Inflammatory macrophage treated with lipopolysaccharide for 4 hours (primary cell): ENCODE results near the gene CCT3.
"Not testable (repeated sequence)": the region's sequence is repeated elsewhere in the genome, so short reads cannot be mapped to it uniquely, and the experiment has no call there.

ENCODE experiments used
- DNase-seq: peaks from one replicate; pipeline ENCODE4 v3.0.0-alpha.2; 2020

The CCT3 gene

DNA sequence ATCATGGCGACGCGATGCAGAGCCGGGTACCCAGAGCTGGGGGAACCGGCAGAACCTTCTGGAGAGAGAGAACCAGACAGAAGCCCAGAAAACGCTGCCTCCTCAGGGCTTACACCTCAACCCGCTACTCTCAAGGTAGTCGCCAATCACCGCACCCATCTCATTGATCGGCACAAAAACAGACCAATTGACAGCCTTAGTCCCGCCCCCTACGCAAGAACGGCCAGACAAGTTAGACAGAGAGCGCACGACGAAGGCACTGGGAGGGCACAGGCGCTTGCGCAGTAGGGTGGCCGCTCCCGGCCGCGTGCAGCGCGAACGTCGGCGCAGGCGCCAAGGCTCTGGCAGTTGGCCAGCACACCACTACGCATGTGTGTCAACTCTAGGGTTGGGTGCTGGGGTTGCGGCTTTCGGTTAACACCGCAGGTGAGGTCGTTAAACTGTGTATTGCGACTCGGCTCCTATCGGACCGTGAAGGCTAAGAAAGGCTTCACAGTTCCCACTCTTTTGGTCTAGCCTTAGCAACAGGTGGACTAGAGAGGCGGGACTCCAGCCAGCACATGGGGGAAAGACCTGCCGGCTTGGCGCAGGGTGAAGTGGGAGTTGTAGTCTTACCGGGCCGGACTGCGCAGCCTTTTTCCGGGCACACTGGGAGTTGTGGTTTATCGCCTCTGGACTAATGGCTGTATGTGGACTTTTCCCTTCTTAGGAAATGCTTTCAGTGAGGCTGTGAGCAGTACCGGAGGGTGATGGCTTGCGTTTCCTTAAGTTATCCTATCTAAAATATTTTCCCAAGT is at the start of gene CCT3, which contains the start of gene TSACC:
Gene CCT3, minus strand, starts transcription at position 113 of the 797 bp plus-strand sequence. Its CDS starts 108 bp downstream, at position 5.
Gene TSACC, plus strand, starts transcription at position 347 of the 797 bp plus-strand sequence. CDS start 1,232 bp downstream, outside the sequence.
- DNase-seq, result peak; percentile 99

DNA sequence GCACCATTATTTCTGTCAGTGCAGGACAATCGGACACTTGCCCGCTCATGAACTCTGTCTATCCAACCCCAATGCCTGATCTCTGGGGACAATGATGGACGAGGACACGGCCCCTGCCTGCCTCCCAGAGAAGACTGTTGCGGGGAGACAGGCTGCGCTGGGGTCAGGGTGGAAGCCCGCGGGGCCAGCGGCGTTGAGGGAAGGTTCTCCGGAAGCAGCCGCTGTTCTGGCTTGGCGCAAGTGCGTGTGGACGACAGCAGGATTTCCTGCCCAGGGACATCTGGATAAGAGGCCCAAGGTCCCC is 49.7 kb upstream of the CCT3 start:
- no peak for DNase-seq

GRCh38 chr1:156386949-156387869 is 49.1 kb upstream of the CCT3 start:
- no peak for DNase-seq

GRCh38 chr1:156386134-156386901 is 48.2 kb upstream of the CCT3 start:
- DNase-seq, result no peak

DNA sequence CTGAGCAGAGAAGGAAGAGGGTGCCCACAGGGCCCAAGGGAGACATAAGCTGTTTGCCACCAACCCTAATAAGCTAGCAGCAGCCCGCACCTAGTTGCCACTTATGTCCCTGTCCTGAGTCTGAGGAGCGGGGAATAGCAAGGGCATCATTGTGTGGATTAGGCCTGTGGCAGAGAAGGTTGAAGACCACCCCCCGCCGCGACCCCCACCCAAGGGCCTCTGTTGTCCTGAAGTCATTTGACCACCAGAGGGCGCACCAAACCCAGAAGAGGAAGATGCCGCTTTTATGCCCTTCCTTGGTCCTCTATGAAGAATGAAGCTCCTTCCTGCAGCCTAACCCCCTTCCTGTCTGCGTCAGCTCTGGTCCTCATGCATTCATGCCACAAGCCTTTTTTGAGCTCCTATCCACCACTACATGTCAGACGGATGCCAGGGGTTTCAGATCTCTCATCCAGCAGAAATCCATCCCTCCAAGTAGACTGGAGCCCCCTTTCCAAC is 47.5 kb upstream of the CCT3 start:
- peak; percentile 60 for DNase-seq

GRCh38 chr1:156384658-156385057 is 46.6 kb upstream of the CCT3 start:
- no peak for DNase-seq

- DNase-seq, result peak; percentile 82
Measured at GRCh38 chr1:156384007-156384406, 45.9 kb upstream of the CCT3 start.

DNA sequence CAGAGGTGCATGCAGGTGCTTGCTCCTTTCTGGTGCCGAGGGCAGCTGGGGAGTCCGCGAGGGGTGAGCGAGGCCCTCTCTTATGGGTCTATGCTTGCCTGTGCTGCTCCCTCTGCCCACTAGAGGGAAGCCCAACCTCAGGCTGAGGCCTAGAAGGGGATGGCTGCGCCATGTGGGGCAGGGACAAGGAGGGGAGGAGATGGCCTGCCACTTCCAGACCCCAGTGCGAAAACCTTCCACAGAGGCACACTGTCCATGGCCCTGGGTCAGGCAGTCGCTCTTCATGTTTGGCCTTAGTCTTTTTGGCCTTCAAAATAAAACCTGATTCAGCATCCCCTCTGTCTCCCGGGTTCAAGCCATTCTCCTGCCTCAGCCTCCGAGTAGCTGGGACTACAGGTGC is 44.9 kb upstream of the CCT3 start:
- DNase-seq, result peak; percentile 63

DNA sequence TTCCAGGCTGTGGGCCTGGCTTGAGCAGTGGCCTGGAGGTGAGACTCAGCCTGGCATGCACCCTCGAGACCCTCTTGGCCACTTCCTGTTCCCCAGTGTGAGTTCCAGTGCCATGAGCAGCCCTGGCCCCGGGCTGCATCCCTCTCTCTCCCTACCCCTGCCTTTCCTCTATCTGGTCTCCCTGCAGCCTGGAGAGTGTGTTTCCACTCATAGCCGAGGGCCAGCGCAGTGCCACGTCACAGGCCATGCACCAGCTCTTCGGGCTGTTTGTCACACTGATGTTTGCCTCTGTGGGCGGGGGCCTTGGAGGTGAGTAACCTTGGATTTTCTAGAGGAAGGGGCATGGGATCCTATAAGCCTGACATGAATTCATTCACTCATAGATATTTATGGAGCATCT is 44.5 kb upstream of the CCT3 start:
- DNase-seq, result no peak

DNA sequence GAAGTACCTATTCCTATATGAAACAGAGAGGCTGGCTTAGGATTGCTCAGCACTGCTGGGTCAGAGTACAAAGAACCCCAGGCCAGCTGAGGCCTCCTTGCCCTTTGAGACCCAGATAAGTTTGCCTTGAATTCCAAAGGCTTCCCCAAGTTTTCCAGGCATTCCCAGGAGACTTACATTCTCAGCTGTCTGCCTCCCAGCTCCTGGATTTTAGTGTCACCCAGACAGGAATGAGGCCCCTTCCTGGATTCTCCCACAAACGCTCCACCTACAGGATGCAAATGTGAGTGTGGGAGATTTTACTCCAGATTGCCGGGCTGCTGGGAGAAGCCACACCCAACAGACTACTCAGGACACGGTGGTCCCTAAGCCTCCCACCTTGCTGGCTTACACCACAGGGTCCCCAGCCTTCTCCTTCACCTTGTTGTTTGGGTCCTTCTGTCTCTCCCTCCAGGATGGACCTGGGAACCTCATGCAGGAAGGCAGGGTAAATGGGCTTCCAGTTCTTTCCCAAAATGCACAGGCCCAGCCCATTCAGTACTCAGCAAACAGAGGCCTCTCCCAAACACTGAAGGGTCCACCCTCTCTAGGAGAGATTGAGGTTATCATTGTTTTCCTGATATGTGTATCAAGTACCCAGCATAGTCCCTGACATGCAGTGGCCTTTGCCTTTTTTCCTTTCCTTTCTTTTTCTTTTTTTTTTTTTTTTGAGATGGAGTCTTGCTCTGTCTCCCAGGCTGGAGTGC is 41.5 kb upstream of the CCT3 start:
- no peak for DNase-seq

DNA sequence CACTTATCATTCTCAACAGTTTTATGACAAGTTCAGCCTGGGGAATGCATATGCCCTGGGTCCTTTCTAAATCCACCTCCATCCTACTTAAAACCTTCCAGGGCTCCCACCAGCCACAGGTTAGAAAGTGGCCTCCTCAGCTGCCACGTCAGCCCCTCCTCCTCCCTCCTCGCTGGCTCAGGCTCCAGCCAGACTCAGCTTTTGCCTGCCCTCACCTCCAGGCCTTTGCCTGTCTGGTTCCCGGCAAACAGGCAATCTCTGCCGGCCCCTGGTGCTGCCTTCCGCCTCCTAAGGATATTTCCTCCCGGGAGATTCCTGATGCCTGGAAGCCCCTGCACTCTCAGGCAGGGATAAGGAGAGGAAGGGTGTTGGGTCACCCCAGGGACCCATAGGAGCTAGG is 40.5 kb upstream of the CCT3 start:
- DNase-seq, result no peak

DNA sequence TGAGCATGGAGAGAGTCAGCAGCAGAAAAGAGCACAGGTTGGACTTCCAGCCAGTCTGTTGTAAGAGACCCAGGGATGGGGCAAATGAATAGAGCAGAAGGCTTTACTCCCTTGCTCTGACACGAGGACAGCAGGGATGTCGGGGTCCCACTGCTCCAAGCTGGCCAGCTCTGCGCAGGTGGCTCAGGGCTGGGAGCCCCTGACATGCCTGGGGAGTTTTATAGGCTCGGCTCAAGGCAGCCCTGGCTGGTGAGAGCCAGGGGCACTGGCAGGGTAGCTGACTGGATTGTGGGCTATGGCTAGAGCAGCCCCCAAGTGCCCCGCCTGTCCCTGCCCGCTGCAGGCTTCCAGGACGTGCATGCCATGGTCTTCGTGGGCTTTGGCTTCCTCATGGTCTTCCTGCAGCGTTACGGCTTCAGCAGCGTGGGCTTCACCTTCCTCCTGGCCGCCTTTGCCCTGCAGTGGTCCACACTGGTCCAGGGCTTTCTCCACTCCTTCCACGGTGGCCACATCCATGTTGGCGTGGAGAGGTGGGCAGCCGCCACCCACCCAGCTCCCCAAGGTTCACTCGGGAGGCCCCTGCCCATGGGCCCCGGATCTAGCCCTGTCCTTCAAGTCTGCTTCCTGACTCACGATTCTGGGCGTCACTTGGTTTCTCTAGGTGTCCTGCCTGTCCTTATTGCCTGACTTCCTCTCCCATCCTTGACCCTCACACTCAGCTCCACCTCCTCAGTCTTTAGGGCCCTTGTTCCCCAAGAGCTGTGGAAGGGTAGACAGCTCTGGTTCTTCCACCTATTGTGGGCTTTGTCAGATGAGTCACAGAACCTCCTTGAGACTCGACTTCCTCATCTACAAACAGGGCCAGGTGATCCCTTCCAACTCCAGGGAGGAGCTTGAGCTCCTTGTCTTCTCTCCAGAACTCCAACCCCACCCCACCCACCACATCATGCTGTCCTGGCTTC is 39.1 kb upstream of the CCT3 start:
- DNase-seq, result no peak

DNA sequence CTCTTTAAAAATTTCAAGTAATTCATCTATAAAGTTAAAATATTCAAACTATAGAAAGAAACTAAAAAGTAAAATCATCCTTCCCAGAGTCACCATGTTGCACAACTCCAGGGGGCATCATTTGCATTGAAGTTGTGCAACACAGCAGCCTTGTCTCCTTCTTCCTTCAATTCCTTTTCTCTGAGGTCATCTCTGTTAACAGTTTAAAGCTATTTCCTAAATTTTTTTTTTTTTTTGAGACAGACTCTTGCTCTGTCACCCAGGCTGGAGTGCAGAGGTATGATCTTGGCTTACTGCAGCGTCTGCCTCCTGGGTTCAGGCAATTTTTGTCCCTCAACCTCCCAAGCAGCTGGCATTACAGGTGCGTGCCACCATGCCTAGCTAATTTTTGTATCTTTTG is 38.1 kb upstream of the CCT3 start:
- peak; percentile 93 for DNase-seq

DNA sequence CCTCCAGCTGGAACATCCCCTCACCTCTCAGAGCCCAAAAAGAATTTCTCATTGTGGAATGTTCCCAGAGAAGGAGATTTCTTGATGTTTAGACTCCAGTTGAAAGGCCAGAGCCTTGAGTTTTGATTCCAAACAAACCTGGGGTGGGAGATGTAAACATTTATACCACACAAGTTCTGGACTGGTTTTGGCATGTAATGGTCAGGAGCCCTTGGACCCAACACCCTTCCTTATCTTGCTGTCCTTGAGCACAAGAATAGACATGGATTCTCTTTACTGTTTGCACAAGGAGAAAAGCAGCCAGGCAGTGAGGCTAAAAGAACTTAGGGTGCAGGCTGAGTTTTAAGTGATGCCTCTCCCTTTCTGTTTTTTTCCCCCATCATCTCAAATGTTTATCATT is 35.5 kb upstream of the CCT3 start:
- DNase-seq, result no peak

DNA sequence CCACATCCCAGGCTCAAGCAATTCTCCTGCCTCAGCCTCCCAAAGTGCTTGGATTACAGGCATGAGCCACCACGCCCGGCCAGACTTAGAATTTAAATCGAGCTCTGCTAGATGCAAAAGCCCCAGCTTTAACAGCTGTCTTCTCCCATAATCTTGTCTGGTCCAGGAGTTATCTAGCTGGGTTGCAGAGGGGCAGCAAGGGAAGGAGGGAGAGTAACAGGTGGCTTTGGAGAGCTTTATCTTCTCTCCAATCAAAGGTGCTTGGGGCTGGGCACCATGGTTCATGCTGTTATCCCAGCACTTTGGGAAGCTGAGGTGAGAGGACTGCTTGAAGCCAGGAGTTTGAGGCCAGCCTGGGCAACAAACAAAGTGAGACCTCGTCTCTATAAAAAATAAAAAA is 34.8 kb upstream of the CCT3 start:
- no peak for DNase-seq

DNA sequence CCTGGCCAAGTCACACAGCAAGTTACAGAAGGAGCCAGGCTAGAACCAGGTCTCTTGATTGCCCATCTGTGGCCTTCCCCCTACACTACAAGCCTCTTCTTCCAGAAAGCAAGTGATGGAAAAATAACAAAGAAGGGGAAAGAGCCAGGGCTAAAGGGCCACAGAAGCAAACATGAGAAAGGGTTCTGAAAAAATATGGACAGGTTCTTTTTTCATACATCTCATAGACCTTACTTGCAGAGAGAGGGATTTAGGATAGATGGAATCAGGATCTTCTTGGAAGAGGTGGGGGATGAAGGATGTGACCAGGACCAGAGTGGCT is 34.1 kb upstream of the CCT3 start:
- no peak for DNase-seq

- DNase-seq, result peak; percentile 80
Measured at GRCh38 chr1:156371553-156372264, 33.6 kb upstream of the CCT3 start.

DNA sequence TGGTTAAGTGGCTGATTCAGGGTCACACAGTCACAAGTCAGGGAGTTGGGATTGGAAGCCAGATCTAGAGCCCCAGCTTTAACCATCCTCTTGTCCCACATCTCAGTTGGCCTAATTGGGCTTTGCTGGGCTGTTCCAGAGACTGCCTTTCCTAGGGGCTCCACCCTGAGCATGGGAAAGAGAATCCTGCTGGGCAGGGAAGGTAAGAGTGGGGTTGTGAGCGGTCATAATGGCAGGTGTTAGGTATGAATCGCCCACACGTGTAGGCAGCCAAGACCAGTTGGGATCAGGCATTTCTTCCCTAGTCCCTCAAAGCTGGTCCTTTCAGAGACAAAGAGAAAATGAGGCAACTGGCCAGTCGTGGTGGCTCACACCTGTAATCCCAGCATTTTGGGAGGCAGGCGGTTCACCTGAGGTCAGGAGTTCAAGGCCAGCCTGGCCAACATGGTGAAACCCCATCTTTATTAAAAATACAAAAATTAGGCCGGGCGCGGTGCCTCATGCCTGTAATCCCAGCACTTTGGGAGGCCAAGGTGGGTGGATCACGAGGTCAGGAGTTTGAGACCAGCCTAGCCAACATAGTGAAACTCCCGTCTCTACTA is 31.7 kb upstream of the CCT3 start:
- not testable (repeated sequence) for DNase-seq

DNA sequence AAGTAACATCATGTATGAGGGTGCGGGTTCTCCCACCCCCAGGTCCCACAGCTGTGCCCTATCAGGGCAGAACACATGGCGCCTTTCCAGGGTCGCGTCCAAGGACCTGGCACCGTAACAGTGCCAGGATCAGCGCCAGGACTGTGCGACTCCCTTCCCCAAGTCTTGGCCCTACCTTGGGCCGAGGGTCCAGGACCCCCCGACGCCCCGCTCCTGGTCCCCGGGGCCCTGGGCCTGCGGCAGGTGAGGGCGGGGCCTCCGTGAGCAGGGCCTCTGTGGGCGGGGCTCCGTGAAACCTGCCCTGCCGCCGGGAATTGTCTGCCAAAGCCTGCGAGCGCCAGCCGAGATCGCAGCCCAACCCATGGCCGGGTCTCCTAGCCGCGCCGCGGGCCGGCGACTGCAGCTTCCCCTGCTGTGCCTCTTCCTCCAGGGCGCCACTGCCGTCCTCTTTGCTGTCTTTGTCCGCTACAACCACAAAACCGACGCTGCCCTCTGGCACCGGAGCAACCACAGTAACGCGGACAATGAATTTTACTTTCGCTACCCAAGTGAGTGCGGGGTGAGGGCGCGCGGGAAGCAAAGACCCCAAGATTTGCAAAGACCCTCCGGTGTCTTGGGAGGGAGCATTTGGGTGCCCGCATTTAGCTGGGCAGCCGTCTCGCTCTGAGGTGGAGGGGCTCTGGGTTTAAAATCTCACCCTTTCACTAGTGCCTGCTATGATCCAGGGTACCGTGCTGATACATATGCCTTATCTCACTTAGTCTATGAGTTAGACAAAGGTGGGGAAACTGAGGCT is 31.0 kb upstream of the CCT3 start, which contains the start of gene RHBG:
Gene RHBG, plus strand, starts transcription at position 323 of the 796 bp plus-strand sequence. Its CDS starts 39 bp downstream, at position 362.
- DNase-seq, result peak; percentile 39
